Measurements from ENCODE around the gene SEPSECS. TPM values are rescaled to one million over a fixed set of nuclear protein-coding genes. Genes with fewer than 3 reads are reported as not detected.

The SEPSECS gene
- total RNA-seq, 1 donor from 2014 or later, result 4.7 TPM

- no peak for TF ChIP-seq CTCF (IDR thresholded peaks at IDR 0.05; ENCODE audit: insufficient read depth, low read length, poor library complexity, severe bottlenecking)
- Histone ChIP-seq H3K27me3 (ENCODE audit: control insufficient read depth, insufficient read depth, low read length) (no peaks in the 10 kb centered on the region), H3K36me3 (ENCODE audit: control insufficient read depth, insufficient read depth, low read length) (no peaks in the 10 kb centered on the region), H3K4me3 (ENCODE audit: low read depth, low read length) (no peak overlapping the region)
- no peak for DNase-seq (ENCODE audit: low read depth)
Observed at GRCh38 chr4:25154594-25155265, 5.5 kb downstream of the SEPSECS start.

DNA sequence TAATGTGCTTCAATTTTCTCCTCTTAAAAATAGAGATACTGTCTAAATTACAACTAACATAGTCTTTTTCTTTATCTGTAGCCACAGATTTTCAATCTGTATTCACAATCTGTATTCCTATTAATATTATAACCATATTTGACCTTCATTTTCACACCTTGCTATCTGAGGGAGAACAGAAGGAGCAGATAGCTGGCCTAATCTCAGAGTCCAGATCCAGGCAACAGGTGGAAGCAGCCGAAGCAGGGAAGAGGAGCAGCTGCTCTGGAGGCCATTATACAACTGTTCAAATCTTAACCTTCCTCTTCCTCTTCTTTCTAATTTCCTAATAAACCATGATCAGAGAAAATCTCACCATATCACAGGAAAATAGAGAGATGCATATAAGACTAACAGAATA lies 14.2 kb downstream of the SEPSECS start:
- H3K4me3 ChIP-seq (ENCODE audit: low read depth, low read length), result no peak overlapping the region
- no peak for TF ChIP-seq CTCF (IDR thresholded peaks at IDR 0.05; ENCODE audit: insufficient read depth, low read length, poor library complexity, severe bottlenecking)
- DNase-seq (ENCODE audit: low read depth), result no peak
- peaks cover 1% of the 10 kb centered on the region for H3K36me3 ChIP-seq (ENCODE audit: control insufficient read depth, insufficient read depth, low read length)
- H3K27me3 ChIP-seq (ENCODE audit: control insufficient read depth, insufficient read depth, low read length), result no peaks in the 10 kb centered on the region

- no peaks in the 10 kb centered on the region for H3K27me3 ChIP-seq (ENCODE audit: control insufficient read depth, insufficient read depth, low read length)
- TF ChIP-seq CTCF (IDR thresholded peaks at IDR 0.05; ENCODE audit: insufficient read depth, low read length, poor library complexity, severe bottlenecking), result peak; percentile 63
- H3K36me3 ChIP-seq (ENCODE audit: control insufficient read depth, insufficient read depth, low read length), result peaks cover 1% of the 10 kb centered on the region
- H3K4me3 ChIP-seq (ENCODE audit: low read depth, low read length), result no peak overlapping the region
- no peak for DNase-seq (ENCODE audit: low read depth)
Observed at GRCh38 chr4:25144870-25145481, 15.3 kb downstream of the SEPSECS start.

DNA sequence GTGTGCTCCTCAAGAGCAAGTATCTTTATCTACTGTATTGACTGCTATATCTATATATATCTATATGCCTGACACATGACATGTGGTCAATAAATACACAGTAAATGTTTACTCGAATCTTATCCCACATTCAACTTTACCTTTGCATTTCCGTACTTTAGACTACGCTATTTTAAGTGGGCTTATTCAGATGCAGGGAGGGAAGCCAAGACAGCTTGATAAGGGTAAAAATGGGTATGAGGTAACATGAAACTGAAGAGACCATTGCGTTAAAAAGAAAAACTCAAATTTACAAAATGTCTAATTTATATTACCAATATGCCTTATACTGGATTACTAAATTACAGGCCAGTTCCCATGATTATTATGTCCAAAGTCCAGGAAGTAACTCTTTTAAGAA lies 17.8 kb downstream of the SEPSECS start:
- no peaks in the 10 kb centered on the region for H3K27me3 ChIP-seq (ENCODE audit: control insufficient read depth, insufficient read depth, low read length)
- no peak overlapping the region for H3K4me3 ChIP-seq (ENCODE audit: low read depth, low read length)
- peaks cover 1% of the 10 kb centered on the region for H3K36me3 ChIP-seq (ENCODE audit: control insufficient read depth, insufficient read depth, low read length)
- DNase-seq (ENCODE audit: low read depth), result no peak
- TF ChIP-seq CTCF (IDR thresholded peaks at IDR 0.05; ENCODE audit: insufficient read depth, low read length, poor library complexity, severe bottlenecking), result no peak

DNA sequence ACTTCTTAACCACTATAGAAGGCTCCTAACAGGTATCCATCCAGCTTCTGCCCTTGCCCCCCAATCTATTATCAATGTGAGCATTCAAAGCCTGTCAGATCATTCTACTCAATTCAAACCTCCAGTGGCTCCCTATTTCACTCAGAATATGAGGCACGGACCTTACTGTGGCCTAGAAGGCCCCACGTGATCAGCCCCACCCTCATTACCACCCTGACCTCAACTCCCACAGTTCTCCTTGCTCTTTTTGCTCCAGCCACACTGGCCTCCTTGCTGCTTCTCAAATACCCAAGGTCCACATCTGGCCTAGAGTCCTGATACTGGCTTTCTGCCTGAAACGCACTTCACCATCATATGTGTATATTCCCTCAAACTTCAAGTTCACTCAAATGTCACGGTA lies 18.7 kb downstream of the SEPSECS start:
- DNase-seq (ENCODE audit: low read depth), result no peak
- TF ChIP-seq CTCF (IDR thresholded peaks at IDR 0.05; ENCODE audit: insufficient read depth, low read length, poor library complexity, severe bottlenecking), result no peak
- H3K27me3 ChIP-seq (ENCODE audit: control insufficient read depth, insufficient read depth, low read length), result no peaks in the 10 kb centered on the region
- no peak overlapping the region for H3K4me3 ChIP-seq (ENCODE audit: low read depth, low read length)
- peaks cover 1% of the 10 kb centered on the region for H3K36me3 ChIP-seq (ENCODE audit: control insufficient read depth, insufficient read depth, low read length)

DNA sequence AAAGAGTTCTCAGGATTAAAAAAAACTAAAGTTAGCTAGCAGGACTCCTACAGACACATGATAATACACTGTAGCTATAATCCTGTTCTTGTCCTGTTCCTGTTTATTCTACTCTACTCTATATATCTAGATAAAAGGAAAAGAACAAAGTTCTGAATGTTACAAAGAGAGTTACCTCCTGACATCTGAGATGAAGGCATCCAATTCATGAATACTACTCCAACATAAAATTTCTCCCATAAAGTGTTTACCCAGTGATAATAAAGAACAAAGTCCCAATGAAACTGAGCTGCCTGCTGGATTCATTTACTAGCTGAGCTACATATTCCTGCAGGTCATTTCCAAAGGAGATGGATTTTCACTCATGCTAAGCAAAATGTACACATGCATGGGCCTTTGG lies 27.1 kb downstream of the SEPSECS start:
- Histone ChIP-seq H3K36me3 (ENCODE audit: control insufficient read depth, insufficient read depth, low read length) (no peaks in the 10 kb centered on the region), H3K27me3 (ENCODE audit: control insufficient read depth, insufficient read depth, low read length) (no peaks in the 10 kb centered on the region), H3K4me3 (ENCODE audit: low read depth, low read length) (no peak overlapping the region)
- no peak for DNase-seq (ENCODE audit: low read depth)
- TF ChIP-seq CTCF (IDR thresholded peaks at IDR 0.05; ENCODE audit: insufficient read depth, low read length, poor library complexity, severe bottlenecking), result no peak
